Ishikawa (cell line): Measurements from ENCODE around the gene CHRM5.

Experiments
- CREB1 ChIP-seq: IDR thresholded peaks from 2 replicates; pipeline ENCODE4 v1.6.1; 2012; ENCODE audit warnings: low read depth
- EP300 ChIP-seq: IDR thresholded peaks from 2 replicates; pipeline ENCODE4 v1.6.1; 2012; ENCODE audit warnings: borderline replicate concordance
- NFIC ChIP-seq: IDR thresholded peaks from 2 replicates; pipeline ENCODE4 v1.6.1; 2012
- RAD21 ChIP-seq: IDR thresholded peaks from 2 replicates; pipeline ENCODE4 v1.6.1; 2012; ENCODE audit warnings: low read depth
- REST ChIP-seq: IDR thresholded peaks from 2 replicates; pipeline ENCODE4 v1.6.1; 2012; ENCODE audit warnings: low read depth, mild to moderate bottlenecking
- TAF1 ChIP-seq: IDR thresholded peaks from 2 replicates; pipeline ENCODE4 v1.6.1; 2012; ENCODE audit warnings: low read depth, mild to moderate bottlenecking
- TEAD4 ChIP-seq: IDR thresholded peaks from 2 replicates; pipeline ENCODE4 v1.6.1; 2012

GRCh38 chr15:33988384-33988783 is 20.1 kb downstream of the CHRM5 start:
- TF ChIP-seq RAD21 = no peak
- no peak for TF ChIP-seq CREB1
- no peak for TF ChIP-seq NFIC
- no peak for TF ChIP-seq REST
- TF ChIP-seq TEAD4 = no peak
- TF ChIP-seq TAF1 = no peak
- no peak for TF ChIP-seq EP300
